H1 (cell line): ENCODE measurements around the gene C12orf42. TPM values are rescaled to one million over a fixed set of nuclear protein-coding genes. Genes with fewer than 3 reads are reported as not detected.

ENCODE experiments used
- CTCF ChIA-PET: fragments of 300-600 bp; sonication (Branson Sonifier 250); formaldehyde crosslinking; loops from one replicate; lab custom pipeline; 2021; ENCODE audit not compliant: partially characterized antibody; lab: Charles Lee
- POLR2A ChIA-PET: fragments of 300-600 bp; sonication (Branson Sonifier 250); formaldehyde crosslinking; loops from one replicate; lab custom pipeline; 2021; ENCODE audit warnings: inconsistent platforms; ENCODE audit not compliant: partially characterized antibody; lab: Charles Lee
- DNase-seq, 2 experiments: peaks; one replicate each; pipeline versions ENCODE4 v3.0.0 to v3.0.0-alpha.2; 2010 to 2022; ENCODE audit warnings: low spot score in 2 of 2, low read depth in 1 of 2, mixed read lengths in 1 of 2
- FAIRE-seq: peaks from 2 replicates; lab custom pipeline; 2011; peaks lifted over from hg19 to GRCh38; lab: Jason Lieb, UNC
- H2AFZ ChIP-seq: 2 replicates; pipeline ENCODE4 v1.8.1; 2012; ENCODE audit warnings: low read length, inconsistent platforms
- H2AK5ac ChIP-seq: 2 replicates; pipeline ENCODE4 v1.6.1; 2013; ENCODE audit warnings: low read depth, low read length
- H2BK120ac ChIP-seq: replicated peaks from 2 replicates; pipeline ENCODE3; 2013; ENCODE audit warnings: low read depth, low read length, inconsistent platforms
- H2BK12ac ChIP-seq: 2 replicates; pipeline ENCODE4 v1.6.1; 2013; ENCODE audit warnings: low read depth, low read length
- H2BK15ac ChIP-seq: 2 replicates; pipeline ENCODE4 v1.6.1; 2013; ENCODE audit warnings: low read length
- H2BK20ac ChIP-seq: 2 replicates; pipeline ENCODE4 v1.6.1; 2013; ENCODE audit warnings: low read length
- H2BK5ac ChIP-seq: 2 replicates; pipeline ENCODE4 v1.6.1; 2013; ENCODE audit warnings: low read depth, low read length
- H3K14ac ChIP-seq: 2 replicates; pipeline ENCODE4 v1.6.1; 2013; ENCODE audit warnings: inconsistent platforms; ENCODE audit not compliant: insufficient read length
- H3K18ac ChIP-seq: 2 replicates; pipeline ENCODE4 v1.6.1; 2013; ENCODE audit warnings: low read length; ENCODE audit errors: extremely low read depth
- H3K23ac ChIP-seq: 2 replicates; pipeline ENCODE4 v1.6.1; 2013; ENCODE audit warnings: inconsistent platforms; ENCODE audit not compliant: insufficient read length
- H3K23me2 ChIP-seq: 2 replicates; pipeline ENCODE4 v1.6.1; 2013; ENCODE audit warnings: low read depth, low read length
- H3K27ac ChIP-seq: 2 replicates; pipeline ENCODE4 v1.6.1; 2011; ENCODE audit warnings: low read depth, low read length, inconsistent platforms
- H3K27me3 ChIP-seq, 4 experiments: replicated peaks in 1 of 4; 1 replicate in 1 of 4; 2 replicates in 3 of 4; pipeline versions ENCODE4 v1.6.1 to v1.8.1; 2011 to 2013; ENCODE audit warnings: low read length in 3 of 4, mild to moderate bottlenecking in 3 of 4, inconsistent platforms in 2 of 4, mixed read lengths in 2 of 4, moderate library complexity in 1 of 4; ENCODE audit not compliant: control insufficient read depth in 3 of 4, insufficient read depth in 3 of 4; ENCODE audit errors: extremely low read depth in 1 of 4
- H3K36me3 ChIP-seq, 4 experiments: 2 replicates each; pipeline versions ENCODE4 v1.6.1 to v1.8.1; 2011 to 2013; ENCODE audit warnings: mild to moderate bottlenecking in 4 of 4, low read length in 3 of 4, moderate library complexity in 2 of 4, control low read depth in 1 of 4, inconsistent platforms in 1 of 4; ENCODE audit not compliant: insufficient read depth in 4 of 4, control insufficient read depth in 2 of 4
- H3K4ac ChIP-seq: replicated peaks from 2 replicates; pipeline ENCODE3; 2013; ENCODE audit warnings: low read length, low read depth, mixed read lengths, inconsistent platforms; ENCODE audit not compliant: insufficient read length
- H3K4me1 ChIP-seq, 4 experiments: replicated peaks in 1 of 4; 1 replicate in 1 of 4; 2 replicates in 3 of 4; pipeline versions ENCODE4 v1.6.1 to v1.8.1; 2011 to 2013; ENCODE audit warnings: low read length in 3 of 4, inconsistent platforms in 2 of 4, mixed read lengths in 1 of 4; ENCODE audit not compliant: insufficient read depth in 4 of 4, control insufficient read depth in 3 of 4
- H3K4me2 ChIP-seq, 2 experiments: 2 replicates each; pipeline versions ENCODE4 v1.6.1 to v1.8.1; 2011 to 2013; ENCODE audit warnings: low read depth in 2 of 2, low read length in 2 of 2, control low read depth in 1 of 2, inconsistent platforms in 1 of 2, mild to moderate bottlenecking in 1 of 2; ENCODE audit not compliant: insufficient read depth in 1 of 2
- H3K4me3 ChIP-seq, 4 experiments: fragments of 200-600, 300-600 bp in 1 of 4; sonication (generic), shearing (Covaris generic), sonication (Bioruptor Twin) in 1 of 4; 2 replicates each; pipeline versions ENCODE4 v1.5.1 to v1.8.1; 2011 to 2016; ENCODE audit warnings: low read length in 4 of 4, low read depth in 3 of 4, control low read depth in 2 of 4, inconsistent platforms in 2 of 4, mild to moderate bottlenecking in 2 of 4, mixed read lengths in 1 of 4, moderate library complexity in 1 of 4; ENCODE audit not compliant: insufficient read depth in 2 of 4; ENCODE audit errors: extremely low read depth in 1 of 4
- H3K56ac ChIP-seq: replicated peaks from 2 replicates; pipeline ENCODE3; 2013; ENCODE audit warnings: low read depth, mild to moderate bottlenecking, mixed read lengths, low read length, inconsistent platforms; ENCODE audit not compliant: insufficient read length
- H3K79me1 ChIP-seq: 2 replicates; pipeline ENCODE4 v1.6.1; 2013; ENCODE audit warnings: low read depth, low read length, control low read depth
- H3K79me2 ChIP-seq, 2 experiments: 2 replicates each; pipeline versions ENCODE4 v1.6.1 to v1.8.1; 2012 to 2013; ENCODE audit warnings: low read length in 2 of 2, mild to moderate bottlenecking in 2 of 2, inconsistent platforms in 1 of 2; ENCODE audit not compliant: insufficient read depth in 2 of 2, control insufficient read depth in 1 of 2
- H3K9ac ChIP-seq, 4 experiments: replicated peaks in 1 of 4; 1 replicate in 1 of 4; 2 replicates in 3 of 4; pipeline versions ENCODE4 v1.6.1 to v1.8.1; 2011 to 2013; ENCODE audit warnings: low read depth in 3 of 4, low read length in 3 of 4, control low read depth in 2 of 4, mild to moderate bottlenecking in 2 of 4, moderate library complexity in 2 of 4, inconsistent platforms in 1 of 4; ENCODE audit errors: extremely low read depth in 1 of 4
- H3K9me3 ChIP-seq, 2 experiments: 2 replicates each; pipeline versions ENCODE4 v1.6.1 to v1.8.1; 2012 to 2013; ENCODE audit warnings: mild to moderate bottlenecking in 2 of 2, moderate library complexity in 2 of 2, control low read depth in 1 of 2, inconsistent platforms in 1 of 2, low read depth in 1 of 2, low read length in 1 of 2, mixed read lengths in 1 of 2; ENCODE audit not compliant: insufficient read depth in 2 of 2
- H4K20me1 ChIP-seq, 2 experiments: replicated peaks in 1 of 2; 2 replicates each; pipeline versions ENCODE3 to v1.8.1; 2011 to 2013; ENCODE audit warnings: inconsistent platforms in 2 of 2, low read length in 2 of 2, mild to moderate bottlenecking in 1 of 2; ENCODE audit not compliant: insufficient read depth in 2 of 2, control insufficient read depth in 1 of 2
- H4K5ac ChIP-seq: 2 replicates; pipeline ENCODE4 v1.6.1; 2013; ENCODE audit warnings: low read length, low read depth, mixed read lengths, inconsistent platforms; ENCODE audit not compliant: insufficient read length
- H4K8ac ChIP-seq: 2 replicates; pipeline ENCODE4 v1.8.0; 2013; ENCODE audit warnings: mild to moderate bottlenecking, moderate library complexity, low read length, inconsistent platforms; ENCODE audit not compliant: insufficient read depth; ENCODE audit errors: extremely low read depth
- H4K91ac ChIP-seq: replicated peaks from 2 replicates; pipeline ENCODE3; 2013; ENCODE audit warnings: low read length, mixed read lengths, inconsistent platforms; ENCODE audit not compliant: insufficient read length
- BCL11A ChIP-seq, 2 experiments: IDR thresholded peaks; one replicate each; pipeline ENCODE4 v1.6.1; 2011; ENCODE audit warnings: low read depth in 2 of 2, low read length in 2 of 2, mild to moderate bottlenecking in 2 of 2
- CHD1 ChIP-seq: IDR thresholded peaks from 2 replicates; pipeline ENCODE4 v1.6.1; 2012; ENCODE audit warnings: low read depth, low read length, improper control_type of control experiment
- NRF1 ChIP-seq: IDR thresholded peaks from 2 replicates; pipeline ENCODE4 v1.6.1; 2011; ENCODE audit warnings: mild to moderate bottlenecking, low read depth, low read length, improper control_type of control experiment
- POU5F1 ChIP-seq: IDR thresholded peaks from 2 replicates; pipeline ENCODE4 v1.6.1; 2011; ENCODE audit warnings: low read depth, mild to moderate bottlenecking, low read length, moderate library complexity
- WGBS, 2 experiments: shearing (Covaris generic) in 1 of 2; methylation state at CpG; one replicate each; pipeline versions ENCODE4 v1.1.6 to v1.1.7; 2013 to 2015; ENCODE audit warnings: low lambda C conversion rate in 2 of 2, mixed read lengths in 2 of 2, inconsistent platforms in 1 of 2, low coverage in 1 of 2, missing lambda C conversion rate in 1 of 2; ENCODE audit not compliant: insufficient replicate concordance in 2 of 2, insufficient coverage in 1 of 2, insufficient read length in 1 of 2; ENCODE audit errors: extremely low coverage in 1 of 2, missing lambda C conversion rate in 1 of 2; 5-methylcytosine and 5-hydroxymethylcytosine counted together
- polyA plus RNA-seq, 7 experiments: library from polyadenylated mRNA; depleted of rRNA in 3 of 7; stranded (reverse) in 5 of 7; unstranded in 2 of 7; fragments of >200 nt in 5 of 7; fragments of 200-250 nt in 2 of 7; gene quantifications; 1 replicate in 5 of 7; 2 replicates in 1 of 7; 4 replicates in 1 of 7; pipeline versions ENCODE4 v1.2.1 to v1.2.3, GENCODE V29; 2011 to 2013; ENCODE audit warnings: missing spikeins in 2 of 7, mixed read lengths in 2 of 7
- total RNA-seq: library from RNA; stranded (reverse); fragmentation: NEBNext Ultra II Directional; extraction: Animal tissue kit (Norgen Biotek cat#: 25700); gene quantifications from 2 replicates; pipeline ENCODE4 v1.2.1, GENCODE V29; 2021

The C12orf42 gene
- total and polyA plus RNA-seq, 2 of the 8 experiments (the other 6 are each of a cell fraction or from before 2014, with no cell fraction given): 0.05 TPM; not detected in 1

DNA sequence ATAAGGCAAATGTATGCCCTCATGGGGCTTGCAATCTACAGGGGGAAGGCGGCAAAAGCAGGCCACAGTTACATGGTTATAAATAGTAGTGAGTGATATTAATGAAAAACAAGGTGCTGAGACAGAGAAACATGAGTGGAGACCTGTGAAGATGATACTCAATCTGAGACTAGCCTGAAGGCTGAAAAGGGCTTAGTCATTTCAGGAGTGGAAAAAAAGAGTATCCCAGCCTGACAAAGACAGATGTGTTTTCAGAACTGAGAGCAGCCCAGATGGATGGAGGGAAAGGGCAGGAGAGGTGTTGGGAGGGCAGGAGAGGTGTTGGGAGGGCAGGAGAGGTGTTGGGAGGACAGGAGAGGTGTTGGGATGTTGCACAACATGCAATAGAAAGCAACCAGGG, 181.9 kb downstream of the C12orf42 start:
- Histone ChIP-seq H3K56ac (no peak overlapping the region), H2BK120ac (no peak overlapping the region), H3K36me3 (no peaks in the 10 kb centered on the region), H2BK5ac (no peak overlapping the region), H3K4me2 (no peak overlapping the region), H3K79me2 (no peaks in the 10 kb centered on the region), H3K27ac (no peak overlapping the region), H3K14ac (no peak overlapping the region), H4K20me1 (no peaks in the 10 kb centered on the region), H3K9me3 (no peaks in the 10 kb centered on the region), H2BK20ac (no peak overlapping the region), H3K4me1 (no peaks in the 10 kb centered on the region), H2BK12ac (no peak overlapping the region), H3K18ac (no peak overlapping the region), H2BK15ac (no peak overlapping the region), H3K79me1 (no peaks in the 10 kb centered on the region), H4K8ac (no peak overlapping the region), H3K4me3 (no peak overlapping the region), H4K91ac (no peak overlapping the region), H3K27me3 (no peaks in the 10 kb centered on the region), H3K9ac (no peak overlapping the region), H2AFZ (no peak overlapping the region), H4K5ac (no peak overlapping the region), H2AK5ac (no peak overlapping the region), H3K4ac (no peak overlapping the region), H3K23ac (no peak overlapping the region), H3K23me2 (no peaks in the 10 kb centered on the region)
- CTCF ChIA-PET: interaction anchor here (0.6 to 4.9 kb wide), 4 partner anchors 12 to 431 kb away, joined by 3 to 17 read pairs (median 3); no protein-coding TSS in a partner anchor
- FAIRE-seq: no peak
- no peak for TF ChIP-seq CHD1
- TF ChIP-seq NRF1: no peak
- TF ChIP-seq POU5F1: no peak
- no peak for TF ChIP-seq BCL11A (IDR thresholded peaks at IDR 0.05; ENCODE audit: low read depth in 2 of 2, low read length in 2 of 2)
- DNase-seq: no peak
- 75% methylated on average over 1 of the region's 1 CpG; no CpG with 5 or more reads in 1 of the 2 experiments for WGBS, 2 experiments
- POLR2A ChIA-PET: no interaction called here
